GM18861 (cell line): Measurements from ENCODE around the gene UBXN11.

Source experiments
- ATAC-seq: cut with Tn5 transposase; IDR thresholded peaks from one replicate; pipeline ENCODE4 v1.9.1; 2021; ENCODE audit not compliant: unreplicated experiment

UBXN11 gene, protein sequence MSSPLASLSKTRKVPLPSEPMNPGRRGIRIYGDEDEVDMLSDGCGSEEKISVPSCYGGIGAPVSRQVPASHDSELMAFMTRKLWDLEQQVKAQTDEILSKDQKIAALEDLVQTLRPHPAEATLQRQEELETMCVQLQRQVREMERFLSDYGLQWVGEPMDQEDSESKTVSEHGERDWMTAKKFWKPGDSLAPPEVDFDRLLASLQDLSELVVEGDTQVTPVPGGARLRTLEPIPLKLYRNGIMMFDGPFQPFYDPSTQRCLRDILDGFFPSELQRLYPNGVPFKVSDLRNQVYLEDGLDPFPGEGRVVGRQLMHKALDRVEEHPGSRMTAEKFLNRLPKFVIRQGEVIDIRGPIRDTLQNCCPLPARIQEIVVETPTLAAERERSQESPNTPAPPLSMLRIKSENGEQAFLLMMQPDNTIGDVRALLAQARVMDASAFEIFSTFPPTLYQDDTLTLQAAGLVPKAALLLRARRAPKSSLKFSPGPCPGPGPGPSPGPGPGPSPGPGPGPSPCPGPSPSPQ

DNA sequence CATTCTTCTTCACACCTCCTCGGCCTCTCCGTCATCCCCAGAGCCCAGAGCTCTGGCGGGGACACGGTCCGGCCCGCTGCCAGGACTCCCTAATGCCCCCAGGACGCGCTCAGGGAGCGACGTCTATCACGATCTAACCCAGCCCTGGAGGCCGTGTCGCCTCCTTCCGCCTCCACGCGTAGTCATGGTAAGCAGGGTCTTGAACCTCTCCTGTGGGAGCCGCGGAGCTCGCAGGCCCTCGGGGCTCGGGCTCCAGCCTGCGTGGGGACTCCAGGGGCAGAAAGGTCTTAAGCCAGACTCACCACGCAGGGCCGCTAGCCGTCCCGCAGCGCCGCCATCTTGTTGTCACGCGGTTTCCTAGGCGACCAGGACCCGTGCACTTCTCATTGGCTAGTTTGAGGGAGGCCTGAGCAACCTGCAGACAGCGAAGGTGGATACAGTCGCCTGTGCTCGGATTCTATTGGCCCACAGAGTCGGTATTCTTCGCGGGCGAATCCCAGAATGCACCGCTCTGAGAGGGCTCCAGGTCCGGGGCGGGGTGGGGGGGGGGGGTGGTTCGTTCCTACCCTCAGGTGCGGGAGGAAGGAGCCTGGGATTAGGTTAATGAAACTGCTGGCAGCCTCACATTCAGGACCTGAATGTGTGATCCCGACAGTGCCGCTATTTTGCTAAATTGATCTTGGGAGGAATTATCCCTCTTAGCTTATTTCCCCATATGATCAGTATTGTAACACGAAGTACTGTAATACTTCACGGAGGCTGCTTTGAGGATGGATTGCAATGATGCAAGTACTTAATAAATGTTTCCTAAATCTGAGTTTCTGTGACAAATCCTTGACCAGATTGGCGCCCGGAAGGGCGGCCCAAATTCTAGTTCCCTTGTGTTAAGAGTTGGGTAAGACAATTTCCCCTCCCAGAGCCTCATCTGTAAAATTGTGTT is at the start of gene UBXN11:
TSS of gene UBXN11 (minus strand) at position 347 of the 940 bp plus-strand sequence. CDS start 3,753 bp downstream, outside the sequence.
- peak; percentile 98 for ATAC-seq

DNA sequence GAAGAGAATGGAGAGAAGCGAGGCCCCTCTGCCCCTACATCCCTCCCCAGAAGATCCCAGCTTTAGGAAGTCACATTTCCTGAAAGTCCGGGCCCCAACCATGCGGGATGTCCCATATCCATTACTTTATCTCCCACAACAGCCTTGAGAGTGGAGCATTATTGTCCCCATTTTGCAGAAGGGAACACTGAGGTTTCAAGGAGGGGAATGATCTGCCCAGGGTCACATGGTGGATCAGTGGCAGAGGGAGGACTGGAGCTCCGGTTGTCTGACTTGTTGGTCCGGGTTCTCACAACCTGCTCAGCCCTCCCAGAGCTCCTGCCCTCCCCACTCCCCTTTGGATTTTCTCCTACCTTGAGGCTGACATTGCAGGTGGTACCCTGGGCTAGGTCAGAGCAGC is 49.7 kb upstream of the UBXN11 start:
- no peak for ATAC-seq

DNA sequence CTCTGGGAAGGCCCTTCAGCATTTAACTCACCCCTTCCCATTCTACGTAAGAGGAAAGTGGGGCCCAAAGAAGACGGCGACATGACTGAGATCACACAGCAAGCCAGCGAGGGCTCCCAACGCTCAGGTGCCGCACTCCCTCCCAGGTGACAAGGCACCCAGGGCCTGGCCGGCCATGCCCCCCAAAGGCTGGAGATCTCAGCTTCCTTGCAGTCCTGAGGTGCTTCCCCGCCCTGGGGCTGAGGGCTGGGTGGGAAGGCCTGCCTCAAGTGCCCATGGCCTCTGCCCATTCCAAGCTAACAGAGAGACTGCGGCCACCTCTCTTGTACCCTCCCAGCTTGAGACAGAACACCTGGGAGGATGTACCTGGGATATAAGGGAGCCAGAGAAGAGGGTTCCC is 48.5 kb upstream of the UBXN11 start:
- ATAC-seq = no peak

DNA sequence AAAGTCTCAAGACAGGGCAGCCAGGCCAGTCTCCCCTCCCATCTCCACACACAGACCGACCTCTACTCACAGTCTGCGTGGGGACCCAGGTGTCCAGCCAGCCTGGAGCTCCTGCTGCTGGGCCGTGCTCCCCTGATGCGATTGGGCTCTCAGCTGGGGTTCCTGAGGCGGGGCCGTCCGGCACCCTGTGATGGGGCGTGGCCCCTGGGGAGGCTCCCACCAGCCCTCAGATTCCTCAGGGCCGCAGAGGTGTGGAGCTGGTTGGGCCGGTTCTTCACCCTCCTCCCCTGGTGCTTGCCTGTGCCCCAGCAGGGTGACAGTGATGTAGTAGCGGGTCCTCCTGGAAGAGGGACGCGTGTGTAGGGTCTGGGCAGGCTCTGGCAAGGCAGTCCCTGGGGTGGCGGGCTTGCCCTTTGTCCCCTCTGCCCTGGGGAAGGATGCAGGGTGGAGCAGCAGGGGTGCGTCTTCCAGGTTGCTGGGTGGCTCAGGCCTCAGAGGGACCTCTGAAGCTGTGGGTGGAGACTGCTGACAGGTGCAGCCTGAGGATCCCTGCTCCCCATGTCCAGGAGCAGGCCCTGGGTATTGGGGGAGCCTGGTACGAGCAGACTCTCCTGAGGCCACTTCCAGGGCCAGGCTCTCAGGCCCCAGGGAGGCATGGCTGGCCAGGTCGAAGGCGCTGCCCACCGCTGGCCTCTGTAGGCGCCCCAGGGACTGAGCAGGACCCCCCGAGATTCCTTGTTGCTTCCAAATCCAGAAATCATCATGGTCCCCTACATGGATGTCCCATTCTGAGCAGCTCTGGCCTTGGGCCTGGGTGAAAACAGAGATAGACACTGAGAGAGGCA is 47.8 kb upstream of the UBXN11 start, which contains the start of gene CRYBG2:
TSS of gene CRYBG2 (minus strand) at position 155 of the 845 bp plus-strand sequence. CDS start 7,473 bp downstream, outside the sequence.
- ATAC-seq = no peak

DNA sequence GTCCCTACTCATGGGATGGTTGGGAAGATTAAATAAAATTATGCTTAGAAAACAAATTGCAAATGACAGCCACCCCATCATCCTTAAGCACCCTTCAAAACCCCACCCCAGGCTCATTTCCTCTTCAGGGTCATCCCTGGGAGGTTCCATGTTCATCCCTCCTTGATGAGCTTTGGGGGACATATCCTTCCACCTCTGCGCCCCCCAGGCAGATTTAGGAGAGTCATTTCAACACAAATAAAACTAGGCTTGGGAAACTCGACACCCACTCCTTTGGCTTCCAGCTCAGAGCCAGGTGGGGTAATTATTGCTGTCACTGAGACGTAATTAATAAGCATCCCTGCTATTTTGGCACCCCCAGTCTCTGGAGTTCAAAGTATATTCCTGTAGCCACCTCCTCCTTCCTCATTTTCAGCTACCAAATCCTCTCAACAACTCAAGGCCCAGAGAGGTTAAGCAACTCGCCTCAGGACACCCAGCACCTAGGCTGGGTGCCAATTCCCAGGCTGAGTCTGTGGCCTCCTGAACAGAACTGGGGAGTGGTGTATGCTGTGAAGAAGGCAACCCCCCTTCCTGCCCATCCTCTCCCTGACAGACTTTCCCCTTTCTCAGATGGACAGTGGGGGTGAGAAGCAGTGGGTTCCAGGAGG is 46.9 kb upstream of the UBXN11 start:
- ATAC-seq = no peak

DNA sequence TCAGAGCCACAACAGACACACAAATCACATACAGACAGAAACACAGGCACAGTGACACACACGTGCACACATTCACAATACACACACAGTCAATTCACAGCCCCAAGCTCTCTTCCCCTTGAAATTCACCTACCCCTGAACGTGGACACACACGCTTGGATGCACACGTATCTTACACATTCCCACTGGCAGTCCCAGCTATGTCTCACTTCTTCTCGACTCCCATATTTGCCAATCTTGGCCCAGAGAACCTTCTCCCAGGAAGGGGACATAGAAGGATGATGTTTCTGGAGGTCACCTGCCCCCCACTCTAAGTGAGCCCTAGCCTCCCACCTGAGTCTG is 45.9 kb upstream of the UBXN11 start:
- no peak for ATAC-seq

DNA sequence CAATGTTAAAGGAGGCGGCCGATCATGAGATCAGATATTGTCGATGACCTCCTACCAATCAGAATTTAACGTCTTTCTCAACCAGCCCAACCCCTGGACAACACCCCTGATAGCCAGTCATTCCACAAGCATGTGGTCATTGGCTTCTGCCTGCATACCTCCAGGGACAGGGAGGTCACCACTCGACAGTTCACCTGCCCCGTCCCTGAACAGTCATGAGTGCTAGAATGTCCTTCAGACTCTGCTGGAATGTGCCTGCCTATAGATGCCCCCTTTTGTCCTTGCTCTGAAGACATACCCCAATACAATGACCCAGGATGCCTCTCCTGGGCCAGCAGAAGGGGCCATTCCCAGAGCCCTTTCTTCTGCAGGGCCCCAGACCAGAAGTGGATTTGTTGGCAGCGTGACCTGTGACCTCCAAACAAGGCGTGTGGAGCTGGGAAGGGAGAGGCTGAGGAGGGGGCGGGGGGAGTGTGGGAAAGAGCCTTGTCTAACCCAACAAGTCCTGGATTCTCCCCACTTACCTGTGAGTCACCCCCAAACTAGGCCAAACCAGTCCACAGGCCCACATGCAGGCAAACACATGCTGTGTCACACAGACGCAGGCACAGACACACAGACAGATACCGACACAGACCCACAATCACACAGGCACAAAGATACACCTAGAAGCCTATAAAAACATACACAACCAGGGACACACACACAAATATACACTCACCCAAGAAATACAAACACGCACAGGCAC is 45.3 kb upstream of the UBXN11 start:
- ATAC-seq = no peak

DNA sequence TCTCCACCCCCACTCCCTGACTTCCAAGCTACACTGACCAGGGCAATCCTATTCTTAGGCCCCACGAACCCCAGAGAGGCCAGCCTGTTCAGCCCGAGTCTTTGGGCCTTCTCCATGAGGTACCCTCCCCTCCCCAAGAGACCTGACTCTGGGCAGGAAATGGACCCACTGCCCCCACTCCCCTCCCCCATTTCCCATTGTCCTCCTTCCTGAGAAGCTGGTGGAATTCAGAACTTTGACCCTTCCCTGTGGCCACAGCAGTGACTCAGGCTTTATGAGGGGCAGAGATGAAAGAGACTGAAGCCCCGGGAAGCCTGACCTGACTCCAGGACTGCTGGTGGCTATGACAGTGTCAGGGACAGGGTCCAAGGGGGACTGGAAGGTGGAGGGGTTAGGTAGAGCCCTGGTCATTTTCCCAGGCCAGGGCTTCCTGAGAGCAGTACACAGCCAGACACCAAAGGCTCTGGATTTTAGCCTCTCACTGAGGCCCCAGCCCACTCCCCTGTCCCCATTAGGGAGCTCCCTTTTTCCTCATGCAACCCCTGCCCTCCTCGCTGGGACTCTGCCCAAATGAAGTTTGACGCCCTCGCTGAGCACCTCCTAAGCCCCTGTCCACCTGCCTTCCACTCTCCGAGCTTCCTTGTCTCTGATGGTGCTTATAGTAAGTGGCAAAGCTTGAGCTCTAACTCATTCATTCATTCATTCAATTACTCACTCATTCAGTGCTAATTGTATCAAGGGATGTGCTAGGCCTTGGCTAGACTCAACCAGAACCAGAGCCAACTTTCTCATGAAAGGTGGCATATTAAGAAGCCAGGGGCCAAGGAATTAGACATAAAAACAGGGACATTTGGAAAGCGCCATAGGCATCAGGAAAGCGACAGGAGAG is 44.5 kb upstream of the UBXN11 start:
- ATAC-seq = no peak

DNA sequence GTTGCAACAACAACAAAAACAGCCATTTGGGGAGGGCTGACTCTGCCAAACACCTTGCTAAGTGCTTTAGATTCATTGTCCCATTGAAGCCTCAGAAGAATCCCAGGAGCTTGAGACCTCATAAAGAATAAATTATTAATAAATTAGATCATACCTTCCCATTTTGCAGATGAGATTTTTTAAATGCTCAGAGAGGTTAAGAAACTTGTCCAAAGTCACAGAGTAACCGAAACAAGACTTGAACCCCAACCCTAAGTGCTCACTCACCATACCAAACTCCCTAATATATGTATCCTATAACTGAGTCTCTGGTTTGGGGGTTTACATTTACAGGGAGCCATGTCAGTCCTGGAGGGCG is 43.9 kb upstream of the UBXN11 start:
- no peak for ATAC-seq

DNA sequence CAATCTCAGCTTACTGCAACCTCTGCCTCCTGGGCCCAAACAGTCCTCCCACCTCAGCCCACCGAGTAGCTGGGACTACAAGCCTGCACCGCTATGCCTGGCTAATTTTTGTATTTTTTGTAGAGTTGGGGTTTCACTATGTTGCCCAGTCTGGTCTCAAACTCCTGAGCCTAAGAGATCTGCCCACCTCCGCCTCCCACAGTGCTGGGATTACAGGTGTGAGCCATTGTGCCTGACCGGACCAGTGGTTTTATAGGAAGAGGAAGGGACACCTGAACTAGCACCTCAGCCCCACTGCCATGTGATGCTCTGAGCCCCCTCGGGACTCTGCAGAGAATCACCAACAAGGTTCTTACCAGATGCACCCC is 43.4 kb upstream of the UBXN11 start:
- ATAC-seq = no peak

DNA sequence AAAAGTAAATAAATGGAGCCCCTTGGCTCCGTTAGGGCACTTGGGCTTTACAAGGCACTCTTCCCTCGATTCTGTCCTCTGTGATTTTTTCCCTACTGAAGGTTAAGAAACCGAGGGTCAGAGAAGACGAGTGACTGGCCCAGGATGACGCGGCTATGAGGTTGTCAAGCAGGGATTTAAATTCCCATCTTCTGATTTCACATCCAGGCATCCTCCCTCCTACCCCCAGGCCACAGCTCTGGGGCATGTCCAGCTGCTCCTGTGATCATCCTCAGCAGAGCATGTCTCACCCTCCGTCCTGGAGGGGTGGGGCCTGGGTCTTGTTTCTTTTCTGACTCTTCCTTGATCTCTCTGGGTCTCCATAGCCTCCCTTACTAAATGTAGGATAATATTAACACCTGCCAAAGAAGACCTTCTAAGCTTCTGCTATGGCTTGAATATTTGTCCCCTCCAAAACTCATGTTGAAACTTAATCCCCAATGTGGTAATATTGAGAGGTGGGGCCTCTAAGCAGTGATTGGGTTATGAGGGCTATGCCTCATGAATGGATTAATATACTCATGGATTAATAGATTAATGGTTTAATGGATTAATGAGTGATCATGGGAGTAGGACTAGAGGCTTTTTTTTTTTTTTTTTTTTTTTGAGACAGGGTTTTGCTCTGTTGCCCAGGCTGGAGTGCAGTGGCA is 42.9 kb upstream of the UBXN11 start:
- ATAC-seq = no peak

DNA sequence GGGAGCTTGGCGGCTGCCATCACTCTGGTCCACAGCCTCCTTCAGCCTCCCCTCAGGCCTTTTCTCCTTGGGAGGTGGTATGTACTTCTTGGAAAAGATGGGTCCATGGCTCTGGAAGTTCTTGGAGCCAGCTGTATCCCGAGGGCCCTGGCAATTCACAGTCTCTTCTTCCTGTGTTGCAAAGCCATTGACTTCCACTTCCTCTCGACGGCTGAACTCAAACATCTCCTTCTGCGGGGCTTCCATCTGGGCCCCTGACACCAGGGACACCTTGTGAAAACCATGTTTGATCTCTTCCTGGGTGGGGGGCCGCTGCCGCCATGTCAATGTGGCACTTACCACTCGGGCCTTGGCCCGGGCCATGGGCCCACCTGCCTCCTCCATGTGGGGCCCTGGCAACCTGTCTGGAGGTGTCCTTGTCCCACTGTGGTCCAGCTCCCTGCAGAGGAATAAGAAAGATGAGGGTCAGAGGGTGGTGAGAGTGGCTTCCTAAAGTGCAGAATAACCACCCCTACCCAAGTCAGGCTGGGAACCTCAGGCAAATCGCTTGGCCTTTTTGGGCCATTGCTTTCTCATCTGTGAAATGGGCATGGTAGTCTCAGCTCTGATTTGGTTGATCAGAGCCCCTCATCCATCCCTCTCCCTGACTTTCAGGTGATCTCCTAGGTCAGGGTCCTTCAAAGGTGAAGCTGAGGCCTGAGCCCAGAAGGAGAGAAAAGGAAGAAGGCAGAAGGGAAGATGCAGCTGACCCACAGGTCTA is 40.0 kb upstream of the UBXN11 start:
- no peak for ATAC-seq

DNA sequence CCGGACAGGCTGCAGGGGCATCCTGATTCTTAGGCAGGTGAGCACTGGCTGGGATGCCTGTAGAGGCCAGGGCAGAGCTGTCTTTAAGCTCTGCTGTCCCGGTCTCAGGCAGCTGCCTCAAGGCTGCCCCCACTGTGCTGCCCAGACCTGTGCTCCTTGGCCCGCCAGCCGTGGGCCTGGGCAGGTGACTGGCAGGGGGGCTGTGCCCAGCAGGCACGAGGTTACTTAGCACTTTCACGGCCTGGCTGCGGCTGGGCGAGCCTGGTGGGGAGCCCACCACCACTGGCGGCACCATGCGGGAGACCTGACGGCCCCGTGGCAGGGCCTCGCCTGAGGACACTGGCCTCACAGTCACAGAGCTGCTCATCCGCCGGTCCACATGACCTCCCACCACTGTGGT is 39.3 kb upstream of the UBXN11 start:
- ATAC-seq = no peak

DNA sequence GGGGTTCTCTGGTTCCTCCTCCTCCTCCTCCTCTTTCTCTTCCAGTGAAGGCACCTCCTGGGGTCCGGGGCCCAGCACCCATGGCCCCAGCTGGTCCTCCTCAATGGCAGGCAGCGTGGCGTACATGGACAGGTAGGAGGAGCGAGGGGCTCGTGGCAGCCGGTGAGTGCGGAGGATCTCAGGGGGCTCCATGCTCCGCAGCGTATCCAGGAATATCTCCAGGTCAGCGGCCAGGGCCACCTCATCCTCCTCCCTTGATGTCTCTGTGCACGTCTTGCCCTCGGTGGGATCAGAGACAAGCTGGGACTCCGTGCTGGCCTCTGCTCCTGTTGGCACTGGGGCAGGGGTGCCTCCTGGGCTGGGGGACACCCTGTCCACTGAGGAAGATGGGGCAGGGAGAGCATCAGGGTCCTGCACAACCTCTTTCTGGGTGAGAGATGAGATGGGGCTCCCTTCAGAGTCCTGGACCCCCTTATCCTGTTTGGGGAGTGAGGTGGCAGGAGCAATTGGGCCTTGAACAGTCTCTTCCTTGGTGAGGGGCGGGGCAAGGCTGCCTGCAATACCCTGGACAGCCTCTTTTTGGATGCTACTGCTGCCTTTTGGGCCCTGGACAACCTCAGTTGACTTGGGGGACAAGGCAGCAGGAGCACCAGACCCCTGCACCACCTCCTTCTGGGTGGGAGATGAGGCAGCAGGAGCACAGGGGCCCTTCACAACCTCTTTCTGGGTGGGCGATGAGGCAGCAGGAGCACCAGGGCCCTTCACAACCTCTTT is 37.9 kb upstream of the UBXN11 start:
- ATAC-seq = no peak

DNA sequence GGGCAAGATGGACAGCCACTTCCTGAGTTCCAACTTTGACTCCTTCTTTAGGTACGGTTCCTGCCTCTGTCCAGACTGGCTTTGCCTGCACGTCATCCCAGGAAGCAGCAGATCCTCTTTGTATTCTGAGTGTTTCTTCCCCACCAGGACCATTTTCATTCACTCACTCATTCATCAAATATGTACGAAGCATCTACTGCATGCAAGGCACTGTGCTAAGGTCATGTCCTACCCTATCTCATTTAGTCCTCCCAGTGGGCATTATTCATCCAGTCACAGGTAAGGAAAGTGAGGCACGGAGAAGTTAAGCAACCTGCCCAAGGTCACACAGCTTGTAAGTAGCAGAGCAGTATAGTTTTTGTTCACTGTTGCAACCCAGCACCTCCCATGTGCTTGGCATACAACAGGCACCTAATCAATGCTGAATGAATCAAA is 33.6 kb upstream of the UBXN11 start:
- no peak for ATAC-seq

DNA sequence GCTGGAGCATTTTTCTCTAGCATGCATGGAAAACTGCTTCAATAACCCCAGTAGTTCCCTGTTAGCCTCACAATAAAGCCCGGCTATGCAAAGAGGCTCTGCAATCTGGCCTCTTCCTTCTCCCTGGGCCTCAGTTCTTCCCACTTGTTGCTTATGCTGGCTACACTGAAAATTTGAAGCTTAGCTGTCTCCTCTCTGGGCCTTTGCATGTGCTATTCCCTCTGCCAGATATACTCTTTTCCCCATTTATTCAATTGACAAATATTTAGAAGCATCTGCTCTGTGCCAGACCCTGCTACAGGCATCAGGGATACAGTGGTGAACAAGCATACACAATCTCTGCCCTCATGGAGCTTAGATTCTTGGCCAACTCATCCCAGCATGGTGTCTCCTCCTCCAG is 32.2 kb upstream of the UBXN11 start:
- no peak for ATAC-seq

DNA sequence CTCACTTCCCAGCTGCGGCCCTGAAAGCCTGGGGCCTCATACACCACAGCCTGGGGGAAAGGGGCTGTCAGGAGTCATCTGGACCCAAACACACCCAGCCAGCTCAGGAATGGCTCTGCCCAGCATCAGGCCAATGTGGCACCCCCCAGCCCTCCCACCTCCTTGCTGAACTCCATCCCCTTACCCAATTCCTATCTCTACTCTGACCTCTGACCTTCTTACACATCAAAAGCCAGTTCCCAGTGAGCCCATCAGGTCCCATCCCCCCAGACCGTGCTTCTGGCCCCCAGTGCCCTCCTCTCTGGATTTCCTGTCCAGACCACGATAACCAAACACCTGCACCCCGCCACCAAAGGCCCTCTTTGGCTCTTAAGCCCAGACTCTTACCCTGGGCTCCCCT is 31.2 kb upstream of the UBXN11 start:
- no peak for ATAC-seq
